ENCODE results near the gene HEBP1.

HEBP1 gene

DNA sequence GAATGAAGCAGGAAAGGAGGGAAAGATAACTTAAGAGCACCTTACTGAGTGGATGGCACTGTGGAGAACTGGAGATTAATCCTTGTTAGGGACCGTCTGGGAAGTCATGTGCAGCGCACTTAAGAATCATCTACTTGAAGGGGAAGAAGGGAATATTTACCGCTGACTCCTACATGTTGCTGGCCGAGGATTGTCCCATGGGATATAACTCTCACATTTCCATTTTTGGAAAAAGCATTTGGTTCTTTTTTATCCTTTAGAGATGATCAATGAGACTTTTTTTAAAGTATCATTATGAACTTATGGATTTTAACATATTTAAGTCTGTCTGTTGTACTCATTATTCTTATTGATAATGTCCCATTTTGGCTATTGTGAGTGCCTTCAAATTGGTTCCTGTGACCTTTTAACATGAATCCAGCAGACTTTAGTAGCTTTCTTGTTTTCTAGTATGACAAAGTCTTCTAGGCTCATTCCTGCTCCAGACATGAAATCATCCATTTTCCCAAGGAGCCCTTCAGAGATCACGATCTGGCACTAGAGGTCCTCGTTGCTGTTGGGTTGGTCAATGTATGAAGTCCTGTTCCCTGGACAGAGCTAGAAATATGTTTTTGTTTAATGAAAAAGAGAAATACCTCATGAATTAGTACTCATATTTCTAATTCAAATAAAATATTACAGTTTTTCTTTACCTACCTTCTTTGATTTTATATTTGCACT is 23.9 kb upstream of the HEBP1 start:
- DNase-seq: no peak

DNA sequence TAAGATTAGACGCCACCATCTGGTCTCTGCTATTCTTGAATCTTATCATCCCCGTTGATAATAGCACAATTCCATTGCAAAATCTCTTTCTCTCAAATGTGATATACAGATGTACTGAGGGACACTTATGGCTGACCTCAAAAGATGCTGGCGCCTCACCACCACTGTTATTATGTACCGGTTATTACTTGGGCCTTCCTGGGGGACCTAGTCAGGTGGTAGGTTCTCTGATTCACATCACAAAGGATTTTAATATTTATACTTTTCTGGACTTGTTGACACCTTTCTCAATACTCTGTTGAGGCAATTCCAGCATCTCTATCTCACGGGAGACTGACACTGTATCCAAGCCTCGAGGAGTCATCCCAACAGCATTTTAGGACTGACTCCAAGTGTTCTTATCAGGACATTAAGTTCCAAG is 22.8 kb upstream of the HEBP1 start:
- peak; percentile 12 for DNase-seq

DNA sequence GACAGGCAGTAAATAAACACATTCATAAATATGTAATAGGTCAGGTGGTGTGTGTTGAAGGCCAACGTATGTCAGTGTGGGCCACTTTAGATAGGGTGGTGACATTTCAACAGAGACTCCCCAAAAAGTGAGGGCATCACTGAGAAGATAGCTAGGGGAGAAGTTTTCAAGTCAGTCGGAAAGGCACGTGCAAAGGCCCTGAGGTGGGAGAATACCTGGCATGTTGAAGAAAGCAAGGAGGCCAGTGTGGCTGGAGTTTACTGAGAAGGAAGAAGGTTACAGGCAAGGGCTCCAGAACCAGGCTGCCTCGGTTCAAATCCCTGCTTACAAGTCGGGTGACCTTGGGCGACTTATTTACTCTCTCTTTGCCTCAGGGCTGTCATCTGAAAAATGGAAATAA is 11.0 kb upstream of the HEBP1 start:
- DNase-seq: no peak

DNA sequence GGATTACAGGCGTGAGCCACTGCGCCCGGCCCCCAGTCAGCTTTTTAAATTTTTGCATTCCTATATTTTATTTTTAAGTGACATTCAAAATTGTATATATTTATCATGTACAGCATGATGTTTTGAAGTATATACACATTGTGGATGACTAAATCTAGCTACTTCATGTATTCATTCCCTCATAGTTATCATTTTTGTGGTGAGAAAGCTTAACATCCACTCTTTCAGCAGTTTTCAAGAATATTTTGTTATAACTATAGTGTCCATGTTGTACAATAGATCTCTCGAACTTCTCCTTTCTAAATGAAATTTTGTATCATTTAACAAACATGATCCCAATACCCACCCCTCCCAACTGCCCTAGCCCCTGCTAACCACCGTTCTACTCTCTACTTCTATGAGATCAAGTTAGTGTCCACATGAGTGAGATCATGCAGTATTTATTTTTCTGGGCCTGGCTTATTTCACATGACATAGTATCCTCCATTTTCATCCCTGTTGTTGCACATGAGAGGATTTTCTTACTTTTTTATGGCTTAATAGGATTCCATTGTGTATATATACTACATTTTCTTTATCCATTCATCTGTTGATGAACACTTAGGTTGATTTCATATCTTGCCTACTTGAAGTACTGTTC is 8.8 kb upstream of the HEBP1 start:
- DNase-seq: peak; percentile 48

DNA sequence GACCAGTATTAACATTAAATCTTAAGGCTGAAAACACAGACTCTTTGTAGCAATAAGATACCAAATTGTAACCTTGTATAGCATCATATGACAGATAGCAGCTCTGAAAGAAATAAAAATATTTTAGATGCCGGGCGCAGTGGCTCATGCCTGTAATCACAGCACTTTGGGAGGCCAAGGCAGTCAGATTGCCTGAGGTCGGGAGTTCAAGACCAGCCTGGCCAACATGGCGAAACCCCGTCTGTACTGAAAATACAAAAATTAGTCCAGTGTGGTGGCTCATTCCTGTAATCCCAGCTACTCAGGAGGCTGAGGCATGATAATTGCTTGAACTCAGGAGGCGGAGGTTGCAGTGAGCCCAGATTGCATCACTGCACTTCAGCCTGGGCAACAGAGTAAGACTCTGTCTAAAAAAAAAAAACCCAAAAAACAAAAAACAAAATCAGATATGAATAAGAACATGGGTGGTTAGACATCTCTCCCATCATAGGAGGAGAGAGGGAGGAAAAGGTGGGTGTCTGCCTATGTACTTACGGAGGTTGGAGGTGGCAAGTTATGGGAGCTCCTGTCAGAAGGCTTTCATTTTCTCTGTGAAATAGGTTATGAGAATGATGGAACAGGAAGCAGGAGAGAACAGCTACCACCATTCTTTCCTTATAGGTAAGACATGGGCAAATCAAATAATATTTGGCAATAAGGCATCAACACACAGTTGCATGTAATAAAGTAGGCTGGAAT is 7.6 kb upstream of the HEBP1 start:
- DNase-seq: peak; percentile 5

GRCh38 chr12:13005649-13006048 is 5.6 kb upstream of the HEBP1 start:
- no peak for DNase-seq

DNA sequence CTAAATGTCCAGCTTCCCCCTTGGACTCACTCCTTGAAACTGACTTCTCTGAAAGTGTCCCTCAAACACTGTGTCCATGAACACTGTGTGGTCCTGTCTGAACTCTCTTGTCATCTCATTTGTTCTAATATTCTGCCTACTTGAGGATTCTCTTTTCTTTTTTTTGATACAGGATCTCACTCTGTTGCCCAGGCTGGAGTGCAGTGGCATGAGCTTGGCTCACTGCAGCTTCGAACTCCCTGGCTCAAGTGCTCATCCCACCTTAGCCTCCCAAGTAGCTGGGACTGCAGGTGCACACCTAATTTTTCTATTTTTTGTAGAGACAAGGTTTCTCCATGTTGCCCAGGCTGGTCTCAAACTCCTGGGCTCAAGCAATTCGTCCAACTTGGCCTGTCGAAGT is 4.9 kb upstream of the HEBP1 start:
- DNase-seq: no peak

- peak; percentile 34 for DNase-seq
Measured at GRCh38 chr12:13004361-13004760, 4.3 kb upstream of the HEBP1 start.

GRCh38 chr12:13002301-13003097 is 2.4 kb upstream of the HEBP1 start:
- peak; percentile 21 for DNase-seq

DNA sequence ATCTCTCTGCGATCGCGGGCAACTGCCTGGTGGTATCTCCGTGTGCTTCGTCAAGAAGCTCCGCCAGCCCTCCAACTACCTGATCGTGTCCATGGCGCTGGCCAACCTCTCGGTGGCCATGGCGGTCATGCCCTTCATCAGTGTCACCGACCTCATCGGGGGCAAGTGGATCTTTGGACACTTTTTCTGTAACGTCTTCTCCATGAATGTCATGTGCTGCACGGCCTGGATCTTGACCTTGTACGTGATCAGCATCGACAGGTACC is 1.6 kb upstream of the HEBP1 start:
- no peak for DNase-seq

GRCh38 chr12:13000925-13001774 is 1.1 kb upstream of the HEBP1 start:
- peak; percentile 66 for DNase-seq

DNA sequence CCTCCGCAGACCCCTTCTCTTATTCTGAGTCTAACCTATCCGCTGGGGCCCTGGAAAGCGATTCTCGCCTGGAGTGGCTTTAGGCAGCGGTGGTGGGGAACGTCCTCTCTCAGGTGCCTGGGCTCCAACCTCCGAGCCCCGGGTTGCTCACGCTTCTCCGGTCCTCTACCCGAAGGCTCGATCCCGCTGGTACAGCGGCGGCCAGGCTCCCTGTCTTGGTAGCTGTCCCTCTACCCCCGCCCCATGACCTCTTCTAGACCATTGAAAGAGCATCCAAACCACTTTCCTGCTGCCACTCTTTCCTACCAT is 505 bp upstream of the HEBP1 start:
- no peak for DNase-seq

DNA sequence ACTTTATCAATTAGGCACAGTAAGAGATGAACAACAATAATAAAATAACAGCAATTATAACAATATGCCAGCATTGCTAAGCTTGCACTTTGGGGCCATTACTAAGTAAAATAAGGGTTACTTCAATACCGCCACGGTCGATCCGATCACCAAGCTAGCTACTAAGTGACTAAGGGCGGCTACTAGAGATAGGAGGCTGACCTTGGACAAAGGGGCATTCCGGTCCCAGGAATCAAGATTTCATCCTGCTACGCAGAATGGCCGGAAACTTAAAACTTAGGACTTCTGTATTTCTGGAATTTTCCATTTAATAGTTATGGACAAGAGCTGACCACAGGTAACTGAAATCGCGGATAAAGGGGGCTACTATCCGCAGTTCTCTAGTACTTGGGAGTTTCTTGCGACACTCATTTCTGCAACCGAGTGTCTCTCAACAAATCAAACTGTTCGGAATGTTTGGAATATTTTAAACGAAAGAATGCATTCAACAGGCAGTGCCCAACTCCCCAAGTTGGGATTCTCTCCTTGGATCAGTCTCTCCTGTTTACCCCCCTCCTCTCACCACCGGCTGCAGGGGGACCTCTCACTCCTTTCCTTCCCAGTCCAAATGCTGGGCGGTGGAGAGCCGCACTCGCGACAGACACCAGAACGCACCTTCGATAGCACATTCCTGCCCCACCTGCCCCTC is 650 bp downstream of the HEBP1 start:
- peak; percentile 42 for DNase-seq

GRCh38 chr12:12998248-12998647 is 1.8 kb downstream of the HEBP1 start:
- DNase-seq: no peak

DNA sequence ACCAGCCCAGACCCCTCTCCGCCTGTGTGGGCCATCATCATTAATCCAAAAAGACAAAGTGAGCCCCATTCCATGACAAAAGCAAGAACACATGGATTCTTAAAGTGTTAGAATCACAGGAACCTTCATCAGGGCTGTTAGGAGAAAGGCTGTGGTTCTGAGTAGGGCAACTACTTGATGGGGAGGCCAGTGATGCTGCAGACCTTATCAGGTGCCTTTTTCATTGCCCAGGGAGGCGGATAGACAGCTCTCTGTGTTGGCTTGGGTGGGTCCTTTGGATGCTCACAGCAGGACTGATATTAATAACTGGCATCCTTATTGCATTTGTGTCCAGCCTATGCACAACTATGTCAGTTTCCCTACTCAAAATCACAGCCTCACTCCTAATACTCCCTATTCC is 2.3 kb downstream of the HEBP1 start:
- DNase-seq: no peak

DNA sequence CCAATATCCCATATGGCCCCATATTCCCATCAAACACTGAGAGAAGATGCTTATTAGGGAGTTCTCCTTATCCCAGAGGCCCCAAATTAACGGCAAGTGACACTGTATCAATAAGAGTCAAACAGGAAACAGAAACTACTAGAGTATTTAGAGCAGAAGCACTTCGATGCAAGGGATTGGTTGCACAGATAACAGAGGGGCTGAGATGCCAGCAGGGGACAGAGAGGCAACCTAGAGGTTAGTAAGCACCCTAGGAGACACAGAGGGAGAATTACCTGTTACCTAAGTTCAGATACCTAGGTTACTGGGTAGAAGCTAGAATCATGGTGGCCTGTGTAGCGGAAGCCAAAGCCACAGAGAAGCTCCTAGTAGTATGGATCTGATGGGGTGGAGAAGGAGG is 2.9 kb downstream of the HEBP1 start:
- DNase-seq: no peak

DNA sequence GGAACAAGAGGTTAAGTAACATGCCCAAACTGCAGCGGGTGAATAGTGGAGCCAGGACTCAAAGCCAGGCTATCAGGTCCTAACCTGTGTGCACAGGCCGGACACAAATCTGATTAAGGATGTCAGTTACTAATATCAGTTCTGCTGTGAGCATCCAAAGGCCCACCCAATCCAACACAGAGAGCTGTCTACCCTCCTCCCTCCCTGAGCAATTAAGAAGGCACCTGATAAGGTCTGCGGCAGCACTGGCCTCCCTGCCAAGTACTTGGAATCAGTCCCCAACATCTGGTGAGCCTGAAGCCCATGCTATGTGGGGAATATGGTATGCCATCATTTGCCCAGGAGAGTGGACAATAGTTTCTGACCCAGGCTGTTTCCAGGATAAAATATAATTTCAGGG is 3.9 kb downstream of the HEBP1 start:
- no peak for DNase-seq

- no peak for DNase-seq
Measured at GRCh38 chr12:12995088-12995487, 5.0 kb downstream of the HEBP1 start.

DNA sequence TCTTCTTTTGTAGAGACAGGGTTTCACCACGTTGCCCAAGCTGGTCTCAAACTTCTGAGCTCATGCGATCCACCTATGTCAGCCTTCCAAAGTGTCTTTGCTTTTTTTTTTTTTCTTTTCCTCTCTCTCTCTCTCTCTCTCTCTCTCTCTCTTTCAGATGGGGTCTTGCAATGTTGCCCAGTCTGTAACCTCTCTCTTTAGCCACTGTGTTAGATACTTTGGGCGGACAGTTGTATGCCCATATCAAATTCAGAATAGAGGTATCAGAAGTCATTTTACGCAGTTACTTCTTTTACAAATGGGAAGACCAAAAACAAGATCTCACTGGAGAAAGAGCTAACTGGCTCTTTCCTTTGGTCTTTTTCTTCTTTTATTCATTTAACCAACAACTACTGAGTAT is 6.7 kb downstream of the HEBP1 start:
- DNase-seq: no peak

DNA sequence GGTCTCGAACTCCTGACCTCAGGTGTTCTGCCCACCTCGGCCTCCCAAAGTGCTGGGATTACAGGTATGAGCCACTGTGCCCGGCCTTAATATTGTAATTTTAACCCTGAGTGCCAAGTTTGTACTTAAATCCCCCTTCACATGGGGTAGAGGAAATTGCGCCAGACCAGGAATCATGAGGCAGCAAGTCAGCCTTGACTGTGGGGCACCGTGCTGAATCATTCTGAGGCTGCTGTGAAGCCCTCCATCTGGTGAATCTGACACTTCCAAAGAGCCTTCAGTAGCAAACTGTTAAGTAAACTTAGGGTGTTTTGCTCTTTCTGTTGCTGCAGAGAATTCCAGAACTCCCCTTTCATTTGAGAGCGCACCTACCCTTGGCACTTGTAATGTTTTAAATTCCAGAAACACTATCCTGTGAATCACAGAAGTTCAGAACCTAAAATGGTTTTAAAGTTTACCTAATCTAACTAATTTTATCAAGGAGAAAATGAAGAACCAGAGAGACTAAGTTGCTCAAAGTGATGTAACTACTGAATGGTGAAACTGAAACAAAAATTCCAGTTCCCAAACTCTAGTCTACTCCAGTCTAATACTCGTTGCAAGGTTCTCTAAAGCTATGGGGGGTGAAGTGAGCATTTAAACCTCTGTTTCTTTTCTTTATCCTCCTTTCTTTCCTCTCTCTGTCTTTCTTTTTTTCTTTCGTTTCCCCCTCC is 7.5 kb downstream of the HEBP1 start:
- DNase-seq: peak; percentile 86

DNA sequence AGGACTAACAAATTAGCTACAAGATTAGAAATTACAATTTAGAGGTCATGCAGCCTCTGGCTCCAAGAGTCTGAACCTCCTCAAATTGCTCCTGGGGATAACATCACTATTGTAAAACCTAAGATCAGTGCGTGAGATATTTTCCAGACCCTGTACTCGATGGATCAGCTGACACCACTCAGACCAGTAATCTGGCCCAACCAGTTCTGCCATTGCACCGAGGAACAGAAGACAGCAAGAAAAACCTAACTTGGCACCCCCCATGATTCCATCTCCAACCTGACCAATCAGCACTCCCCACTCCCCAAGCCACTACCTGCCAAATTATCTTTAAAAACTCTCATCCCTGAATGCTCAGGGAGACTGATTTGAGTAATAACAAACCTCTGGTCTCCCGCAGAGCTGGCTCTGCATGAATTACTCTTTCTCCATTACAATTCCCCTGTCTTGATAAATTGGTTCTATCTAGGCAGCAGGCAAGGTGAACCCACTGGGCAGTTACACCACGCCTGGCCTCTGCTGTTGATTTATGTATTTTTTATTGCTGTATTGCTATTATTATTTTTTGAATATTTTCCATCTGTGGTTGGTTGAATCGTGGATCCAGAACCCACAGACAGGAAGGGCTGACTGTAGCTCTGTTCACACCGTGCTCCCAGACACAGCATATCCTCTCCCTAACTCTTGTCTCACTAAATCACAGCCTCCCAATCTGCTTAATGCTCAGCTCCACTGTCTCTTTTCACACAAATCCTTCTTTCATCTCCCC is 9.2 kb downstream of the HEBP1 start:
- DNase-seq: no peak
